SW 1271 (cell line): ENCODE results near the gene AP3S2.
"Not testable (repeated sequence)": the region's sequence is repeated elsewhere in the genome, so short reads cannot be mapped to it uniquely, and the experiment has no call there.

Experiments used
- DNase-seq, 2 experiments: peaks; one replicate each; lab custom pipeline; 2025; lab: John Stamatoyannopoulos, UW

The AP3S2 gene

DNA sequence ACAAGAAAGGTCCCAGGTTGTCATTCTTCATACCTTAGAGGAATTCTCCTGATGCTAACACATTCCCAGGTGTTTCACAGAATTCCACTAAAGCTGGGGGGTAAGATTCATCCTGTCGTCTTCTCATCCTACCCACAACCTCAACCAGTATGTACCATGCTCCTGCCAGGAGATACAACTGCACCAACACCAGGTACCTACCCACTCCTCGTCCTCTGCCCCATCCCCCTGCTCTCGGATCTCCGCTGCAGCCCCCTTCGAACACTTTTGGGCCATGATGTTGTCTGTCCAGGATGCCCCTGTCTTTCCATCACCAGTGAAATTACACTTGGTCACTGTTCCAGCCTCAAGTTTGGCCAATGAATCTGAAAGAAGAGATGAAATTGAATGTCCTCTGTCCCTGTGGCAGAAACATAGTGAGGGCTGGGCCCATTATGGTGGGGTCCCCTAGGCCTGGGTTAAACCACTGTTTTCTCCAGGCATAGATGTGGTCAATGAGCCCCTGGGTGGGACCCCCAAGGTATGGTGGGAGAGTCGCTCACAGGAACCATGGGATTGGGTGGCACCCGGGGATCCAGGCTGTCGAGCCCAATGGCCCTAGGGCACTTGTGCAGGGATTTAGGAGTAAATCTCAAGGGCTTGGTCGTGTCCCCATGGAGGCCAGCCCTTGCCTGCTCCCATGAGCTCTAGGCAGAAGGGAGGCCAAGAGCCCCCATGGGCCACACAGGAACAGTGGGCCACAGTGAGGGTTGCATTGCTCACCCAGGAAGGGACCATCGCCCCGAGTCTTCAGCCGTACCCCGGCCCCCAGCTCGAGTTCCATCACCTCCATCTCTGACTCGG lies 9.4 kb upstream of the AP3S2 start:
- DNase-seq: no peak

DNA sequence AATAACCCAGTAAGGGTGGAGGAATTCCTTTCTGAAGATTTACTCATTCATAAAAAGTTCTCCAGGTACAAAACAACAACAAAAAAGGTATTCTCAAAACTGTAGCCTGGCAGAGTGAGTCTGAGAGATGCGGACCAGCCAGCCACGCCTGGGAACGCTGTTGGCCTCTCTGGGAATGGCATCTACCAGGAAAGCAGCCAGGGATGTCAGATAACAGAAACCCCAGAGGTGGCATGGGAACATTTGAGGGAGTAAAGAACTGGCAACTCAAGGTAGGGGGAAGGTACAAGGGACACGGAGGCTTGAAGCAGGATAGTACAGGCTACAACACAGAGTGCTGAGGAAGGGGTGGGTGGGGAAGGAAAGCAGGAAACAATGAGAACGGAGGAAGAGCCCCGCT lies 7.1 kb upstream of the AP3S2 start:
- DNase-seq: no peak

DNA sequence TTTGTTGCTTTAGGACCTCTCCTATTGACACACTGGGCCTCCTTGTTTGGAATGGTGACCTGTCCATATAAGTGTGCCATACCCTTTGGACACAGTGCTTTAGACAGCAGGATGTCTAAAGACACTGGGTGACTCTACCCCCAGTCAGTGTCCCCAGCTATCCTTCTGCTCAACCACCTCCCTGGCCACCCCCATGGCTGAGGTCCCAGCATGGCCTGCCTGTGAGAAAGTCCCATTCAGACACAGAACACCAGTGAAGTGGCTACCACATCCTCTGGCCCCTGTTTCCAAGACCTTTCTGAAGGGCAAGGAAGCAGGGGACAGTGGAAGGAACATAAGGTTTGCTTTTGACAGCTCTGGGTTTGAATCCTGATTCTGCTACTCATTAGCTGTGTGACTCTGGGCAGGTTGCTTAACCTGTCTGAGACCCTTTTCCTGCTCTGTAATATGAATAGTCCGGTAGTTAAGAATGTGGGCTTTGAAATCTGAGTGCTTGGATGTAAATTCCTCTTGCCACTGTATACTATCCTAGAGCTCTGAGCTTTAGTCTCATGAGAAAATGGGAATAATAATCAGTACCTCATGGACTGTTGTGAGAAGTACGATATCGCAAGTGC lies 6.3 kb upstream of the AP3S2 start:
- DNase-seq: no peak

DNA sequence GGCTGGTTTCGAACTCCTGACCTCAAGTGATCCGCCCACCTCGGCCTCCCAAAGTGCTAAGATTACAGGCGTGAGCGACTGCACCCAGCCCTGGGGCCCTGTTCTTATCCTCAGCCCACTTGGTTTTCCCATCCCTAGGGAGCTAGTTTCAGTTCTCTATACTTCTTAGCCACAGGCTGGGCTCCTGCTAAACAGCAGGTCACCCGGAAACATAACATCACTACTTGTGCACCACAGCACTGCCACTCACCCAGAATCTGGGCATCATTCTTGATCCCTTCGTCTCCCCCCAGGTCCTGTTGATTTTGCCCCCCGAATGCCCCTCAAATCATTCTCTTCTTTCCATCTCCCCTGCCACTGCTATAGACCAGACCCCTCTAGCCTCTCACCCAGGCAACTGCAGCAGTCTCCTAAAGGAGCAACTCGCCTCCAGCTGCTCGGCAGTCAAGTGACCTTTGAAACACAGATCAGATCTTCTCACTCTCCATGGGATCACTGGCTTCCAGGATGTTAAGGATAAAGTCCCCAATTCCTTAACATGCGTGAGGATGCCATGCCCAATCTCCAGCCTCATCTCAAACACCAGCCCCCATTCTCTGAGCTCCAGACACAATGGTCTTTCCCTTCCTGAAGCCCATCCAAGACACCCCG lies 5.6 kb upstream of the AP3S2 start:
- no peak for DNase-seq

DNA sequence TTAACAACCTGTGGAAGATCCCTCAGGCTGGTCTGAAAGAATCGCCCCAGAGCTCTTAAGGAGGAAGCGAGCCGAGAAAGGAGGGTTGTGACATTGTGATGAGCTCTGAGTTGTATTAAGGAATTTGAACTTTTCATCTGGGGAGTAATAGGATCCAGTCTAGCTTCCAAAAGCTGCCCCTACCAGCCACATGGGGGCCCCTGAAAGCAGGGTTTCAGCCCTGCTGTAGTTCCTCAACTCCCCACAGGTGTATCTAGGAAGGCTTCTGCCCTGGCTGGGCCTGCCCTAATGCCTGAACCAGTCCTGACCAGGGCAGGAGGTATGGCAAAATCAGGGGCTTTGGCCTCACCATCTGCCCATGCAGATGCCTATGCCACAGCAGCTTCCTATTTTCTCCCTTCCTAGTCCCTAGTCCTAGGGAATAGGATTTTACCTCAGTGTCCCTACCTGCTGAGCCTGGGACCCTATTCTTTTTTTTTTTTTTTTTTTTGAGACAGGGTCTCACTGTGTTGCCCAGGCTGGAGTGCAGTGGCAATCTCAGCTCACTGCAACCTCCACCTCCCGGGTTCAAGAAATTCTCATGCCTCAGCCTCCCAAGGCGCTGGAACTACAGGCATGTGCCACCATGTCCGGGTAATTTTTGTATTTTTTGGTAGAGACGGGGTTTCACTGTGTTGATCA lies 5.0 kb upstream of the AP3S2 start:
- DNase-seq: peak in 1 of 2 experiments; percentile 64

DNA sequence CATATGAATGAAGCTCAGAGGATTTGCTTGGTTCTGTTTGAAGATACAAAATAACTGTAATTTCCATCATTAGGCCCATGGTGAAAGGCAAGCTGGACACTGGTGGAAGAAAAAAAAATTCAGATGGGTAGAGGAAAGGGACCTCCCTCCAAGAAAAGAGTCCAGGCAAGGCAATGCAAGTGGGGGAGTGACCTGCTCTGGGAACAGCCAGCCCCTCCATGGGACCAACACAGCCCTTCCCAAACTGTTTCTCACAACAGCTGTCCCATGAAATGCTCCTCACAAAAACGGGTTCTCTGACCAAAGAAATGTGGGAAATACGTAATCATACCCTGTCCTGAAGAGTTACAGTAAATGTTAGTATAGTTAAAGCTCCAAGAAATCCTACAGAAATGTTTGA lies 4.4 kb upstream of the AP3S2 start:
- no peak for DNase-seq

DNA sequence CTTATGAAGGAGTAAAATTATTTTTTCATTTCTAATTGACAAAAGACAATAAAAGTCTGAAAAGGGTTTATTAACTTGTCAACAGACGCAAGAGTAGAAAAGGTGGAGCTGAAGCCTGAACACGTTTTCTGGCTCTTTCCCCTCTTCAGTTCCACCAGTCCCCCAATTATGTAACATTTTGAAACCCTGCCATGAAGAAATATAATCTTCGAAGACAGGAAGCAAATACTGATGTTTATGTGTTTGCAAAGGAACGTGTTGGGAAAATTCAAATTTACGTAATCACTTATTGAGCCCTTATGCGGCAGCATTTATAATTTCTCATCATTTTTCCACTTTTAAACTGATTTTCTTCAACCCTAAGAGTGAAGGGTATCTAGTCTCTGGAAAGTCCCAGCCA lies 767 bp downstream of the AP3S2 start:
- peak in 1 of 2 experiments; percentile 24 for DNase-seq

DNA sequence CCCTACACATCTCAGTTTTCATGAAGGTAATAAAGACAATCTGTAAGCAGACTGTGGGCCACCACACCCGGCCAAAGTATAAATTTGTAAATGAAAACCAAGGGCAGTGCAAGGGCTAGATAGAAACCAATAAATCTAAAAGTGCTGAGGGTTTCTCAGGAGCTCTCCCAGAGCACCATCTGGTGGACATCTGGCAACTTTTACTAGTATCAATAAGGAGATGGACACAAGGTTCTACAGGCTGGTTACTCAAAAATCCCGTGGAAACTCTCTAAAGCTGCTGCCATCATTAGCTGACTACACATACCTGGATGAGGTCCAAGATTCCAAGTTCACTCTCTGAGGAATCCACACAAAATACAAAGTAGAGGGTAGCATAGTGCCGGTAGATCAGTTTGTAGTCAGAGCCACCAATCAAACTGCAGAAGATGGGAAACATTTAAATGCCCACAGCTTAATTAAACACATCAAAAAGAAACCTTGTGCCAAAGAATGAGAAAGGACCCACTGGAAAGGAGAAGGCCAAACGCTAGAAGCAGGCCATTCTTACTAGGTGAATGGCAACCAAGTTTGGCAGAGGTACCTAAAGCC lies 5.5 kb downstream of the AP3S2 start:
- peak; percentile 27 to 77 for DNase-seq

DNA sequence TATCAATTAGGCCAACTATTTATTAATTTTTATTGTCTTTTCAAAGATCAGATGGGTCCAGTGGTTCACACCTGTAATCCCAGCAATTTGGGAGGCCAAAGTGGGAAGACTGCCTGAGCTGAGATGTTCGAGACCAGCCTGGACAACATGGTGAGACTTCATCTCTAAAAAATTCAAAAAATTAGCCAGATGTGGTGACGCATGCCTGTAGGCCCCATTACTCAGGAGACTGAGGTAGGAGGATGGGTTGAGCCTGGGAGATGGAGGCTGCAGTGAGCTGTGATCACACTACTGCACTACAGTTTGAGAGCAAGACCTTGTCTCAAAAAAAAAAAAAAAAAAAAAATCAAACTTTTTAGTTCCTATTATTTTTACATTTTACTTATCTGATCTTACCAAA lies 8.2 kb downstream of the AP3S2 start:
- no peak for DNase-seq

DNA sequence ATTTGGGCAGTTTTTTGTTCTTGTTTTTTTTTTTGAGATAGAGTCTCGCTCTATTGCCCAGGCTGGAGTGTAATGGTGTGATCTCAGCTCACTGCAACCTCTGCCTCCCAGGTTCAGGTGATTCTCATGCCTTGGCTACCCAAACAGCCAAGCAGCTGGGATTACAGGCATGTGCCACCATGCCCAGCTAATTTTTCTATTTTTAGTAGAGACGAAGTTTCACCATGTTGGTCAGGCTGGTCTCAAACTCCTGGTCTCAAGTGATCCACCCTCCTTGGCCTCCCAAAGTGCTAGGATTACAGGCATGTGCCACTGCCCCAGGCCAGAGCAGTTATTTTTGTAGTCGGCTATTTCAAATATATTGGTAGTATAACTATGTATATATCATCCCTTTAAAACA lies 8.6 kb downstream of the AP3S2 start:
- not testable (repeated sequence) for DNase-seq

DNA sequence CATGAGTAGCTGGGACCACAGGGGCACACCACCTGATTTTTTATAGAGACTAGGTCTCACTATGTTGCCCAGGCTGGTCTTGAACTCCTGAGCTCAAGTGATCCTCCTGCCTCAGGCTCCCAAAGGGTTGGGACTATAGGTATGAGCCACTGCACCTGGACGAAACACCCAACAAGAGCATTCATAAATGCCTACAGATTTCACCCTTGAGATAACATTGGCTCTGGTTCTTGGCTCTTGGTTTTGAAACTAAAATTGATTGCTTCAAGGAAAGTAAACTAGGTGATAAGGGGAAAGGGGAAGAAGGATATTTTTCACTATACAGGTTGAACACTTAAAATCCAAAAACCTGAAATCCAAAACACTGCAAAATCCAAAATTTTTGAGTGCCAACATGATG lies 10.3 kb downstream of the AP3S2 start:
- no peak for DNase-seq

DNA sequence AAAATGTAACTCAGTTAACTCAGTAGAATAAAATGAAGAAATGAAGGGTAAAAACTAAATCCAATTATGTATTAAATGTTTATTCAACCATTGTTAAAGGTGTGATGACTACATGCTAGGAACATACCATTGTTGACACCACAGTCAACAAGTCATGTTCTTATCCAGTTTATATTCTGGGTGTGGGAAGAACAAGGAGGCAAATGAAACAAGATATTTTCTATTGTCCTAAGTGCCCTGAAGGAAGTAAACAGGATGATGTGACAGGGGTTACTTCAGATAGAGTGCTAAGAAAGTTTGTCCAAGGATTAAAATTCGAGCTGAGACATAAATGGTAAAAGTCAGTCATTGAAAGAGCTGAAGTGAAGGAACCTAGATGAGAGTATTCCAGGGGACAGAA lies 13.1 kb downstream of the AP3S2 start:
- DNase-seq: no peak

DNA sequence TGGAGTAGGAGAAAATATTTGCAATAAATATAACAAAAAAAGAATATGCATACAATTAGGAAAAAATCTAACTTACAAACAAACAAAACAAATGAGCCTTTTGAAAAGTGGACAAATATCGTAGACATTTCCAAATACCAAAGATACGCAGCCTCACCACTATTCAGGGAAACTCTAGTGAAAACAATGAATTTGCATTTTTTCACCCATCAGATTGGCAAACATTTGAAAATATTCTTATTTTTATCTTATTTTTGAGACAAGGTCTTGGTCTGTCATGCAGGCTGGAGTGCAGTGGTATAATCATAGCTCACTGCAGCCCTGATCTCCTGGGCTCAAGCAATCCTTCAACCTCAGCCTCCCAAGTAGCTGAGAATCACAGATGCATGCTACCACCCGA lies 15.5 kb downstream of the AP3S2 start:
- DNase-seq: no peak

DNA sequence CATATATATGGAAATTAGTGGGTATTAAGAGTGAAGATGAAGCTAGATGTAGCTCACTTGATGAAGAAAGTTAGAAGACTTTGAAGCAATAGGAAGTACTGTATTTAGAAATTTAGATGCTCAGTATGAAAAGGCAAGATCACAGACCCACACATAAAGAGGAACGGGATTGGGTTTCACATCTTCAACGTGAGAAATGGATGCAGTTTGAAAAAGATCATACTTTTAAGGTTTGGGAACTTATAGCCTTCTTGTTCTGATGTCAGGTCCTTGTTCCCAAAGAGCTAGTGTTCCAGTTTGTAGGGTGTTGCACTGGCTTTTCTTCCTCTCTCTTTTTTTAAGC lies 16.7 kb downstream of the AP3S2 start:
- DNase-seq: no peak

DNA sequence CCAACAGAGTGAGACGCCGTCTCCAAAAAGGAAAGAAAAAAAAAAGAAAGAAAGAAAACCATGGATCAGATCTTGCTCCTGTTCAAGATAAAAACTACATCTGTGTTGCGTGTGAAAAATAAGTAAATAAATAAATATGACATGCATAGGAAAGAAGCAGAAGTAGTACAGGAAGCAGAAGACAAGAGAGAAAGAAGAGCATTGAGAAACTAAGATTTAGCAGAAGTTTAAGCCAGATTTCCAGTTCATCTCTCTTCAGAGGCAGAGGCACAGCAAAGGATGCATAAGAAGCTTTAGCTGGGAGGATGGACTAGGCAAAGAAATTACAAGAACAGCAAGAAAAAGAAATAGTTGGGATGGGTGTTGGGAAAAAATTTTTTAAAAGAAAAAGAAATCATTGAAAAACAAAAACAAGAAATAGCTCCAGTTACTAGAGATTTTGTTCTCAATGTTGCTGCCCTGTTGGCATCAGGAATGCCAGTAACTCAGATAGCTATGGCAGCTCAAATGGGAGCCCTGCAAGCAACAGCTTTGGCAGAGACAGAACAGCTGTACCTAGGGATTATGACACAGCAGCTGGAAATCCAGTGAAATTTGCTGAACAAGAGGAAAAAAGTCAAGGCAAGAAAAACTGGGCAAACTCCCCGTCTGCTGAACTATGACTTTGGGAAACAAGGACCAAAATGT lies 17.3 kb downstream of the AP3S2 start:
- DNase-seq: no peak

DNA sequence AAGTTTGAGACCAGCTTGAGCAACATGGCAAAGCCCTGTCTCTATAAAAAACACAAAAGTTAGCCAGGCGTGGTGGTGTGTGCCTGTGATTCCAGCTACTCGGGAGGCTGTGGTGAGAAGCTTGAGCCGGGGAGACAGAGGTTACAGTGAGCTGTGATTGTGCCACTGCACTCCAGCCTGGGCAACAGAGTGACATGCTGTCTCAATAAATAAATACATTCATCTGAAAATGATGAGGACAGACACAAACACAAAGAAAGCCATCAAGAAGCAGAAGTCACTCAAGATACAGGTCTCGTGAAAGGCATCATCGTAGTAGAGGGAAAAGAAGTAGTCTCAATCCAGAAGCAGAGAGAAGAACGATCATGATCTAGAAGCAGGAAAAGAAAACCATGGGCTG lies 18.1 kb downstream of the AP3S2 start:
- no peak for DNase-seq

DNA sequence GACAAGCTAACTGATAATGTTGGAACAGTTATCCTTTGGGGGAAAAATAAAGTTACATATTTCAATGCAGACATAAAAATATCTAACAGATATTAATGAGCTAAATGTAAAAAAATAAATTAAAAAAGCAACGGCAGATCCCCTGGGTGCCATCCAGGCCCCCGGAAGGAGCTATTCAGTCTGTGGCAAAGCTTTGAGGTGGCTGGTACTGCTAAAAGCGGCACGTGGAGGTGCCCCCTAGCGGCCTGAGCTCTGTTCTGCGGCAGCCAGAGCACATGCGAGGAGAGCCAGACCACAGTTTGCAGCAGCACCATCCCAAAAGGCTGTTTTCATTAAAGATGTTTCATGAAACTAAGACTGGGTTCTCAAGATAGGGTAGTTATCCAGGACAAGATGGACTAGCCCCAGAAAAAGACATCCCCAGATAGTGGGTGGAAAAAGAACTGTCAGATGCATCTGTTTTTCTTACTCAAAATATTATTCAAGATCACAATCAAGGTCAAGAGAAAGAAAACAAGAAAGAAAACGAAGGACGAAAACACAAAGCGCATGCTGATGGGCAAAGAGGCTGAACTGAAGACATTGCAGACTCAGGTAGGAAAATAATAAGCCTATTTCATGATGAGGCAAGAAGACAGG lies 18.7 kb downstream of the AP3S2 start:
- DNase-seq: peak; percentile 48 to 82

DNA sequence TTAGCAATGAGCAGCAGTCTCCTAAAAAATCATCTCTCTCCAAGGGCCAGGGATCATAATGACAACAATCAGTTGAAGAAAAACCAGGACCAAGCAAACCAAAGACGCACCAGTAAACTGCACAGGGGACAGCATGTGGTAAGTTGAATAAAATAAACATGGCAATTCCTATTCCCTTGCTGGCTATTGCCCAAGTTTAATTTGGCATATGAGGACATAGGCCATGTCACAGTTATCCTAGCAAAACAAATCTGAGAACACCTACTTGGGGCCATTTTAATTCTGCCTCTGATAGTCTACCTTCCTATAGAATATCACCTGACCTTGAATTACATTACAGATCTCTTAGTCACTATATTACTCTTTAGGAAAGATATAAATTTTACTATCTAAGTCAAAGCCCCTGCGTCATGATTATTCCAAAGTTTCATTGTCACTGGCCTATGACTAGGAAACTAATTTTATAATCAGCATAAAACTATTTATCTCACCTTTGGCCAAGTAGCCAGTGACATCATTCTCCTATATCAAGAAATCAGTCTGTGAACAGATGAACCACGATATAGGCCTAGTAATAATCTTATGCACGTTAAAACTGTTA lies 23.0 kb downstream of the AP3S2 start:
- DNase-seq: no peak

DNA sequence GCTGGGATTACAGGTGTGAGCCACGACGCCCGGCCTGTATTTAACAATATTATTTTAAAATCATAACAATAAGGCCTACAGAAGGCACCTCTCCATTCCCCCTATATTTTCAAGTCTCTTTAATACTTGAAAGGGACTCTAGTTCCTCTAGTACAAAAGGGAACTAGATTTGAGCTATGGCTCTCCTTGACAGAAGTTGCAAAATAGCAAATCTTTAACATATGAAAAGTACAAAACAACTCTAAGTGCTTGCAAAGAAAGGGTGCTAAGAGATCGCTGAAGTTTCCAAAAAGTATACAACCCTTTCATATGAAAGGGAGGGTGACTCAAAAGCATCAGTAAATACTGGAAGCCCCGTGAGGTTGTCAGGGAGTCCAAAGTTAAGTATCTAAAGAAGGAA lies 23.8 kb downstream of the AP3S2 start:
- no peak for DNase-seq

DNA sequence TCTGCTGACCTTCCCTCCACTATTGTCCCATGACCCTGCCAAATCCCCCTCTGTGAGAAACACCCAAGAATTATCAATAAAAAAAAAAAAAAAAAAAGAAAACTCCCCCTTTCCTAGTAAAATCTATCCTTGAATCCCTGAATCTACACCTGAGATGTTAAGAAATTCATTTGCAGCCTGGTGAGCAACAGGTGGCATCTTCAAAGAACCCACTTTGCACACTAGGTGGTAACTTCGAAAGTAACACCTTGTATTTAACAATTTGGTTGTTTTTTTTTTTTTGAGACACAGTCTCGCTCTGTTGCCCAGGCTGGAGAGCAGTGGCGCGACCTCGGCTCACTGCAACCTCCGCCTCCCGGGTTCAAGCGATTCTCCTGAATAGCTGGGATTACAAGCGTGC lies 24.3 kb downstream of the AP3S2 start:
- not testable (repeated sequence) for DNase-seq
